Measurements from ENCODE around the gene PSORS1C2. TPM values are rescaled to one million over a fixed set of nuclear protein-coding genes. Genes with fewer than 3 reads are reported as not detected.

The PSORS1C2 gene
- total RNA-seq, 1 donor from 2014 or later: not detected

DNA sequence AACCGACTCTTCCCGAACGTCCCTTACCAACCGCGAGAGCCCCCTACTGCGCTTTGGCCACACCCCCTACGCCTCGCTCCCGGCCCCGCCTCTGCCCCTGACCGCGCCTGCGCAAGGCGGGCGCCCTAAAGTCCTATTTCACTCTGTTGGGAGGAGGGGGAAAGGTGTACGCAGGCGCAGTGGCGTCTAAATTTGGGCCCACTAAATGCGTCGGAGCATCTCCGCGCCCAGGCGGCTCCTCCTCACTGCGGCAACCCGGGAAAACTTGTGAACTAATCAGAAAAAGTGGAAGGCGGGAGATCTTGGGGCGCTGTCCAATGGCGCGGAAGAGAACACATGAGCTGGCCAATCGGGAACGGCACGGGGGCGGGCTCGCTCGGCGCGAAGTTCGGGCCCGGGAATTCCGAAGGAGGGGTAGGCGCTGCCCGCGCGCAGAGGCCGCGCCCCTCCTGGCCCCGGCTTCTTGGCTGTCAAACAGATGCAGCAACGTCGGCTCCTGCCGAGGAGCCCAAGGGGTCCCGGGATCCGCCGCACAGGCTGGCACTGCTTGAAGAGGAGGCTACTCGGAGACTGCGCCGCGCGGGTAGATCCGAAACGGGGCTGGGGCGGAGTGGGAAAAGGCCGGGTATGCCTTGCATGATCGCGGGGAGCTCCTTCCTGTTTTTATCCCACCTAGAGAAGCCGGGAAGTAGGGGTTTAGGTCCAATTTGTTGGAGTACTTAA lies 19.4 kb upstream of the PSORS1C2 start, which contains the start of gene TCF19:
Gene TCF19 (plus strand): TSS at position 450 of the 723 bp plus-strand sequence. CDS start 881 bp downstream, outside the sequence.
- Mint-ChIP-seq H3K9me3 (no peaks in the 10 kb centered on the region), H3K27ac (peak within 1 kb of the TSS; percentile 90), H3K4me1 (peaks cover 34% of the 10 kb centered on the region), H3K4me3 (peak within 1 kb of the TSS; percentile 95), H3K36me3 (ENCODE audit: low read depth) (peaks cover 24% of the 10 kb centered on the region), H3K27me3 (no peaks in the 10 kb centered on the region)
- peak; percentile 91 for ATAC-seq (ENCODE audit: low read depth)
- CTCF ChIA-PET: interaction anchor here (2.1 kb wide), 1 partner anchor 208 kb away, joined by 9 read pairs; no protein-coding TSS in a partner anchor
- peak; percentile 98 for DNase-seq
- intact Hi-C loops (cut with micrococcal nuclease): loop anchor here (1.0 to 5.0 kb wide), 4 partner anchors 21 to 1216 kb away; partner anchors contain the start of gene HLA-A
- POLR2A ChIA-PET: interaction anchor here (0.6 to 2.3 kb wide), 11 partner anchors 11 to 1019 kb away, joined by 3 to 20 read pairs (median 4); partner anchors contain the start of genes HLA-C and VARS2
- TF ChIP-seq, protein P1, sequence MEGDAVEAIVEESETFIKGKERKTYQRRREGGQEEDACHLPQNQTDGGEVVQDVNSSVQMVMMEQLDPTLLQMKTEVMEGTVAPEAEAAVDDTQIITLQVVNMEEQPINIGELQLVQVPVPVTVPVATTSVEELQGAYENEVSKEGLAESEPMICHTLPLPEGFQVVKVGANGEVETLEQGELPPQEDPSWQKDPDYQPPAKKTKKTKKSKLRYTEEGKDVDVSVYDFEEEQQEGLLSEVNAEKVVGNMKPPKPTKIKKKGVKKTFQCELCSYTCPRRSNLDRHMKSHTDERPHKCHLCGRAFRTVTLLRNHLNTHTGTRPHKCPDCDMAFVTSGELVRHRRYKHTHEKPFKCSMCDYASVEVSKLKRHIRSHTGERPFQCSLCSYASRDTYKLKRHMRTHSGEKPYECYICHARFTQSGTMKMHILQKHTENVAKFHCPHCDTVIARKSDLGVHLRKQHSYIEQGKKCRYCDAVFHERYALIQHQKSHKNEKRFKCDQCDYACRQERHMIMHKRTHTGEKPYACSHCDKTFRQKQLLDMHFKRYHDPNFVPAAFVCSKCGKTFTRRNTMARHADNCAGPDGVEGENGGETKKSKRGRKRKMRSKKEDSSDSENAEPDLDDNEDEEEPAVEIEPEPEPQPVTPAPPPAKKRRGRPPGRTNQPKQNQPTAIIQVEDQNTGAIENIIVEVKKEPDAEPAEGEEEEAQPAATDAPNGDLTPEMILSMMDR (IDR thresholded peaks at IDR 0.05): no peak

DNA sequence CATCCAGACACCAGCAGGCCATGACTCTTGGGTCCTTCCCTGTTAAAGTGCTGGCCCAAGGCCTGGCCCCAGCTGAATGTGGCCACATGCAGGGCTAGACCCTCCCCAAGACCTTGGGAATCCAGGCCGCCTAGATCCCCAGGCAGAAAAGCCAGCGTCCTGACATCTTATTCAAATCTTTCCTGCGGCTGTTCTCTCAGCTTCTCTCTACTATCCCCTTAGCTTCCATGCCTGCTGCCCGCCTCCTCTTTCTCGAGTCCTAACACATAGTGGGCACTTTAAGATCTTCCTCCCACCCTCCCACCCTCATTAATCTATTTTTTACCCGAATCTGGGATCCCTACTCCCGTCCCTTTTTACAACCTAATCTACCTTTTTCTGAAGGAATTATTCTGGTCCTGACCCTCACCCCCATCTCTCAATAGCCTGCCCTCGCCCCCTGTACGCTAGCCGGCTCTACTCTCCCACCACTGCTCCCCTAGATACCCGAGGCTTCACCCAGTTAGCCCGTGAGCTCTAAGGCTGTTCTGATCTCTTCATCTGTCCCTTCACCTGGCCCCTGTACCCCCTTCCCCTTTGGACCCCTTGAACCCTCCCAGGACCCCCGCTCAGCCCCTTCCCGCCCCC lies 18.8 kb upstream of the PSORS1C2 start, which contains the start of gene CCHCR1:
Gene CCHCR1 (minus strand): TSS at position 290 of the 627 bp plus-strand sequence. CDS start 202 bp downstream, at position 88.
- Mint-ChIP-seq H3K9me3 (no peaks in the 10 kb centered on the region), H3K27ac (peak within 1 kb of the TSS; percentile 90), H3K36me3 (ENCODE audit: low read depth) (peaks cover 26% of the 10 kb centered on the region), H3K4me3 (peak within 1 kb of the TSS; percentile 95), H3K27me3 (no peaks in the 10 kb centered on the region), H3K4me1 (peaks cover 30% of the 10 kb centered on the region)
- intact Hi-C loops (cut with micrococcal nuclease): loop anchor here (1.0 to 5.0 kb wide), 4 partner anchors 20 to 1215 kb away; partner anchors contain the start of gene HLA-A
- DNase-seq (no peak), ATAC-seq (ENCODE audit: low read depth) (no peak)
- CTCF ChIA-PET: interaction anchor here (2.1 kb wide), 1 partner anchor 209 kb away, joined by 9 read pairs; no protein-coding TSS in a partner anchor
- POLR2A ChIA-PET: interaction anchor here (0.5 to 2.3 kb wide), 8 partner anchors 10 to 543 kb away, joined by 3 to 20 read pairs (median 4); partner anchors contain the start of gene HLA-C
- TF ChIP-seq, protein P1 (IDR thresholded peaks at IDR 0.05): no peak

DNA sequence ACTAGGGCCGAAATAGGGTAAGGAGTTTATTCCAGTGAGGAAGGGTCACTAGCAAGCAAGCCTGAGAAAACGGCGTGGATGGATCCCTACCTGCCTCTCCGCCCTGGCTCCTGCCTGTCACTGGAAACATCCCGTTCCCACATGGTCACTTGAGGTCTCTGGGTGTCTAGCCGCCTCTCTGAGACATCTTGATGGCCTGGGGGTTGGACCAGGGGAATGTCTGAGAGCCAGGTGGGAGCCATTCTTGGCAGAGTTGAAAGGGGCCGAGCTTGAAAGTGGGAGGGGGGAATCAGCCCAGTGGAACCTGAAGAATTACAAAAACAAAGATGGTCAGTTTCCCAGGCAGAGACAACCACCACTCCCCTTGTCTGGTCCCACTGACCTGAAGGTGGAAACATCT lies 17.8 kb upstream of the PSORS1C2 start:
- H3K4me3 Mint-ChIP-seq: peak overlapping the region; percentile 95
- H3K27me3 Mint-ChIP-seq: no peaks in the 10 kb centered on the region
- TF ChIP-seq, protein P1 (IDR thresholded peaks at IDR 0.05): no peak
- ChIA-PET CTCF (no interaction called here), POLR2A (interaction anchor here (0.6 kb wide), 1 partner anchor 36 kb away, joined by 4 read pairs; no protein-coding TSS in a partner anchor)
- DNase-seq: no peak
- intact Hi-C loops (cut with micrococcal nuclease): loop anchor here (5.0 kb wide), 2 partner anchors 306 to 1214 kb away; partner anchors contain the start of gene HLA-A
- H3K27ac Mint-ChIP-seq: no peak overlapping the region
- H3K4me1 Mint-ChIP-seq: peaks cover 30% of the 10 kb centered on the region
- no peaks in the 10 kb centered on the region for H3K9me3 Mint-ChIP-seq
- ATAC-seq (ENCODE audit: low read depth): no peak
- H3K36me3 Mint-ChIP-seq (ENCODE audit: low read depth): peaks cover 22% of the 10 kb centered on the region

DNA sequence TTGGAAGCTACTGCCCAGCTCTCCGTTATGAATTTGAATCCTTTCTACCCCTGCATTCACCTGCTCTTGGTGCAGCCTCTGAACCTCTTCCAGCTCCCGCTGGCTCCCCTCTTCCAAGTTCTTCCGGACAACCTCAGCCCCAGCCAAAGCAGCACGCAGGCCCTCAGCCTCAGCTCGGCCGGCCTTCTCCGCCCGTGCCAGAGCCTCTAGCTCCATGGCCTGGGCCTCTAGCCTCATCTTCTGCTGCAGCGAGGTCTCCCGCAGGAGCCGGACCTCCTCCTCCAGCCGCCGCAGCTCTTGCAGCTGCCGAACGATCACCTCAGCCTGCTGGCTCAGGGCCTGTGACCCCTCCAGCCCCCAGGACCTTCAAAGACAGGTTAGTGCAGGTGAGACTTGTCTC lies 15.6 kb upstream of the PSORS1C2 start:
- ChIA-PET CTCF (no interaction called here), POLR2A (interaction anchor here (0.5 kb wide), 1 partner anchor 1087 kb away, joined by 3 read pairs; no protein-coding TSS in a partner anchor)
- Mint-ChIP-seq H3K9me3 (no peaks in the 10 kb centered on the region), H3K4me3 (no peak overlapping the region), H3K27ac (no peak overlapping the region), H3K4me1 (peaks cover 23% of the 10 kb centered on the region), H3K27me3 (no peaks in the 10 kb centered on the region), H3K36me3 (ENCODE audit: low read depth) (peaks cover 40% of the 10 kb centered on the region)
- ATAC-seq (ENCODE audit: low read depth) (no peak), DNase-seq (no peak)
- TF ChIP-seq, protein P1 (IDR thresholded peaks at IDR 0.05): no peak
- intact Hi-C loops (cut with micrococcal nuclease): no loop called here
